ENCODE data around the gene SPEF1.
"Not testable (repeated sequence)": the region's sequence is repeated elsewhere in the genome, so short reads cannot be mapped to it uniquely, and the experiment has no call there.

The SPEF1 gene

DNA sequence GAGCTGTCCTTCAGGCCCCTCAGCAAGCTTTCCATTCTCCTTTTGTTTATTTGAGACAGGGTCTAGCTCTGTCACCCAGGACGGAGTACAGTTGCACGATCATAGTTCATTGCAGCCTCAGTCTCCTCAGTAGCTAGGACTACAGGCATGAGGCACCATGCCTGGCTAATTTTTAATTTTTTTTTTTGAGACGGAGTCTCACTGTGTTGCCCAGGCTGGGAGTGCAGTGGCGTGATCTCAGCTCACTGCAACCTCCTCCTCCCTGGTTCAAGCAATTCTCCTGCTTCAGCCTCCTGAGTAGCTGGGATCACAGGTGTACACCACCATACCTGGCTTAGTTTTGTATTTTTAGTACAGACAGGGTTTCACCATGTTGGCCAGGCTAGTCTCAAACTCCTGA, 8.0 kb upstream of the SPEF1 start:
- not testable (repeated sequence) for DNase-seq (ENCODE audit: low read depth in 1 of 2, low spot score in 1 of 2)

DNA sequence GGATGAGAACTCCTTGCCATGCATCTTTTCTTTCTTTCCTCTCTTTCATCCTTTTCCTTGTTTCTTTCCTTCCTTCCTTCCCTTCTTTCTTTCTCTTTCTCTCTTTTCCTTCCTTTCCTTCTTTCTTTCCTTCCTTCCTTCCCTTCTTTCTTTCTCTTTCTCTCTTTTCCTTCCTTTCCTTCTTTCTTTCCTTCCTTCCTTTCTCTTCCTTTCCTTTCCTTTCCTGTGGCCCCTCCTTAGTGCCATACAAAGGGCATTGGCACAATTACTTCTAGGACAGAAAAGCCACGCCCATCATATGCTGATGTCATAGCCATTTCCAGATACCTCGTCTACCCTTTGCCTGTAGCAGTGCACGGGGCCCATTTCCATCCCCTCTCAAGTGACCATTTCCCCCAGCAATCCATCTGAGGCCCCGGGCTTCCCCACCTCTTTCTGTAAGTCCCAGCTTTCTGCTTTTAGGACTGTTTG, 7.5 kb upstream of the SPEF1 start:
- DNase-seq (ENCODE audit: low read depth in 1 of 2, low spot score in 1 of 2), result no peak

DNA sequence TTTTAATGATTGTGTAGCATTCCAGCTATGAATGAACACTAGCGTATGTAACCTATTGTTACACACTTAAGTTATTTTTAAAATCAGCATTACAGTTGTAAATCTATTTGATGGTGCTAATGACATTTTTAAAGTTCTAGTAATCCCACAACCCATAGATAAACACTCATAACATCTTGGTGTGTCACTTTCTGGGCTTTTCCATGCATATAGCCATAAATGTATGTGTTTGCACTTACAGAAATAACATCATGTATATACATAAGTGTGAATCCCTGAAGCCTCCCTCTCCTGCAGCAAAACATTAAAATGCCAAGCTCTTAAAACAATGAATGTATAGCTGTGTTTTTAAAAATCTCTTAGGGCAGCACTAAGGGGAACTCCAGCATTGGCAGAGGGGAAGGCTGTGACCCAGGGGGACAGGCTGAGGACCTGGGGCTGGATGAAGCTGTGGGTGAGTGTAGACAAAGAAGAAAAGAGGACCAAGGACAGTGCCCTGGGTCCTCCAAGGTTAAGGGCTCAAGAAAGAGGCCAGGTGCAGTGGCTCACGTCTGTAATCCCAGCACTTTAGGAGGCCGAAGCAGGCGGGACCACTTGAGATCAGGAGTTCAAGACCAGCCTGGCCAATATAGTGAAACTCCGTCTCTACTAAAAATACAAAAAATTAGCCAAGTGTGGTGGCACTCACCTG, 6.2 kb upstream of the SPEF1 start:
- DNase-seq (ENCODE audit: low read depth in 1 of 2, low spot score in 1 of 2), result no peak

DNA sequence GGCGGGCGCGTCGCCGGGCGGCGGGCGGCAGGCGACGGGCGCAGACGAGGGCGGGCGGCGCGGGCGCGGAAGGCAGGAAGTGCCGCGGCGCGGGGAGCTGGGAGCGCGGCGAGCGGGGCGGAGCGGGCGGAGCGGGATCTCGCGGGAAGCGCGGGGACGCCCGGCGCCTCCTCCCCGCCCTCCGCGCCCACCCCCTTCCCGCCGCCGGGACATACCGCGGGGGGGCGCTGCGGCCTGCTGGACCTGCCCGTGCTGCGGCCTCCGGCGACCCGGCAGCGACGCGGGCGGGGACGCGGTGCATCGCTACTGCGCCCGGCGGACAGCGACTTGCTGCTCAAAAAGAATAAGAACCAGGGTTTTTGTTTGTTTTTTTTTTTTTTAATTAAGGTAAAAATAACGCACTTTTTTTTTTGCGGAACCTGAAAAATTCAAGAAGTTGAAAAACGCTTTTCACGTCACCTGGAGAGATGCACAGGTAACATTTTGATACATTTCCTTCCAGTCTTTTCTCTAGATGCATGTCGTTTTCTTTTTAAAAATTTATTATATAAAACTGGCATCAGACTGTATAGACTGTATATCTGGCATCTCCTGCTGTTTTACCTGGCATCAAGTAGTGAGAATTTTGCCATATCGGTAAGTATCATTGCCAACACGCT, 5.5 kb upstream of the SPEF1 start, which contains the start of gene CENPB:
Gene CENPB, minus strand, starts transcription at position 76 of the 659 bp plus-strand sequence. CDS start 257 bp downstream, outside the sequence.
- peak; percentile 80 to 83 for DNase-seq (ENCODE audit: low read depth in 1 of 2, low spot score in 1 of 2)

DNA sequence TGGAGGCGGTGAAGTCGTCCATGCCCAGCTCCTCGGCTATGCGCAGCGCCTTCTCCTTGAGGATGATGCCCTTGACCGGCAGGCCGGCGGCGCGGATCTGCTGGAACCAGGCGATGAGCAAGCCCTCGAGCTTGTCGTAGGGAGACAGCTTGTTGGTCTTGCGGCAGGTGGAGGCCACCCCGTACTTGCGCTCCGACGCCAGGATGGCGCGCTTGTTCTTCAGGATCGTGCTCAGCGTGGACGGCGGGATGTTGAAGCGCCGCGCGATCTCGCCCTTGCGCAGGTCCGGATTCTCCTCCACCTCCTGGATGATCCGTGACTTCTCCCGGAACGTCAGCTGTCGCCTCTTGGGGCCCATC, 4.9 kb upstream of the SPEF1 start:
- DNase-seq (ENCODE audit: low read depth in 1 of 2, low spot score in 1 of 2), result no peak

DNA sequence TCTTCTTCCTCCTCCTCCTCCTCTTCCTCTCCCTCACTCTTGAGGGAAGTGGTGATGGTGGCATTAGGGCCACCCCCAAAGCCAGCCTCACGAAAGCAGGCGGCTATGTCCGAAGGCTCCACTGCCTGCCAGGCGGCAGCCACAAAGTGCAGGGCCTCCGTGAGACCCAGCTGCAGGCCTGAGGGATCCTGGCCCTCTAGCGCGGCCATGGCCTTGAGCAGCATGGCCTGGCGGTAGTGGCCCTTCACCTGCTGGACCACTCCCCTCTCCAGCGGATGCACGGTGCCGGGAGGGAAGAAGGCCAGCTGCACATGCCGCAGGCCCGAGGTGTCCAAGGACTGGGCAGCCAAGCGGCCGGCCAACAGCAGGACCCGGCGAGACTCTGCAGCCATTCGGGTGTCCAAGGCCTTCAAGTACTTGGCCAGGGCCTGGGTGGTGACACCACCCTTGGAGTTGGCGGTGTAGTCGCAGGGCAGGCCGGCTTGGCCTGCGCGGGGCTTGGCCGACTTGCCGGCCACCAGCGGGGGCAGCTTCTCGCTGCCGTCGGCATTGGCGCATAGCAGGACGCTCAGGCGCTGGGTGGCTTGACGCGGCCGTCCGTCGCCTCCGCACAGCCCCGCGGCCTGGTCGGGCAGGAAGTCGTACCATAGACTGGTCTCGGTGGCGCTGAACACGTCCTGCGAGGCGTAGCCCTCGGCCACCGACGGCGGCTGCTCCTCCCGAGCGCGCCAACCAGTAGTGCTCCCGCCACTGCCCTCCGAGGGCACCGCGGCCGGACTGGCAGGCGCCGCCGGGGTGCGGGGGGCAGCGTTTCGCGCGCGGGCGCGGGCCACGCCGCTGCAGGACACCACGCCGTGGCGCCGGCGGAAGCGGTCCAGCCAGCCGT, 4.2 kb upstream of the SPEF1 start:
- DNase-seq (ENCODE audit: low read depth in 1 of 2, low spot score in 1 of 2), result no peak

DNA sequence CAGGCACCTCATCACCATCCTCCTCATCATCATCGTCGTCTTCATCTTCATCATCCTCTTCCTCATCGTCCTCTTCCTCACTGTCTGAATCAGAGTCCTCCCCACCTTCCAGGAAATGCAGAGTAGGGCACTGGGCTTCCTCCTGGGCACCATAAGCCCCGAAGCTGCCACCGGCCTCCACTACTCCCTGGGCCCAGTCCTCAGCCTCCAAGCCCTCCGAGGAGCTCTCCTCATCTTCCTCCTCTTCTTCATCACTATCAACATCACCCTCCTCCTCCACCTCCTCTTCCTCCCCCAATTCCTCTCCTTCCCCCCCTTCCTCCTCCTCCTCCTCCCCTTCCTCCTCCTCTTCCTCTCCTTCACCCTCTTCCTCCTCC, 3.6 kb upstream of the SPEF1 start:
- no peak for DNase-seq (ENCODE audit: low read depth in 1 of 2, low spot score in 1 of 2)

DNA sequence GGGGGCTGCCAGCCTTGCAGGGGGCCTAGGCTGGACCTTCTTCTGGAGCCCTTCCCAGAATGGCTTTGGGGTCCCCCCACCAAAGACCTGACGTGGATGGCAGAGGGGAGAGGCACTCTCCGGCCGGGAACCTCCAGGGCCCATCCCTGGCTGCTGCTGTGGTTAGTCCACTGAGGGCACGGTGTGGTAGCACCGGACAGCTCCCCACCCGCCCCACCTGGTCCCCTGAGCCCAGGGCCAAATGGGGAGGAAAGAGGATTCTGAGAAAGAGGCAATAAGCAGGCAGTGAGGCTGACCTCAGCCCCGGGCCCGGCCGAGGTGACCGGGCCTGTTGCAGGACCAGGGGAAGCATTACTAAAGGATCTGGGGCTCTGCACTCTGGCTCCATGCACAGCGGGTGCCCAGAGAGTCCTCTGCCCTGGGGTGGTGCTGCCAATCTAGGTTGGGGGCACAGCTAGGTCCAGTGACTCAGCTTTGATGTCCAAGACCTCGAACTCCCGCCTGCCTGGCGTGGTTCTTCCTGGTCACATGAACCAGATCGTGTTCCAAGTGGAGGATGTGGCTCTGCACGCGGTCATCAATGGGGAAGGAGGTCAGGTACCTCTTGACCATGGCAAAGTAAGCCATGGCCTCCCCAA, 3.1 kb upstream of the SPEF1 start:
- no peak for DNase-seq (ENCODE audit: low read depth in 1 of 2, low spot score in 1 of 2)

DNA sequence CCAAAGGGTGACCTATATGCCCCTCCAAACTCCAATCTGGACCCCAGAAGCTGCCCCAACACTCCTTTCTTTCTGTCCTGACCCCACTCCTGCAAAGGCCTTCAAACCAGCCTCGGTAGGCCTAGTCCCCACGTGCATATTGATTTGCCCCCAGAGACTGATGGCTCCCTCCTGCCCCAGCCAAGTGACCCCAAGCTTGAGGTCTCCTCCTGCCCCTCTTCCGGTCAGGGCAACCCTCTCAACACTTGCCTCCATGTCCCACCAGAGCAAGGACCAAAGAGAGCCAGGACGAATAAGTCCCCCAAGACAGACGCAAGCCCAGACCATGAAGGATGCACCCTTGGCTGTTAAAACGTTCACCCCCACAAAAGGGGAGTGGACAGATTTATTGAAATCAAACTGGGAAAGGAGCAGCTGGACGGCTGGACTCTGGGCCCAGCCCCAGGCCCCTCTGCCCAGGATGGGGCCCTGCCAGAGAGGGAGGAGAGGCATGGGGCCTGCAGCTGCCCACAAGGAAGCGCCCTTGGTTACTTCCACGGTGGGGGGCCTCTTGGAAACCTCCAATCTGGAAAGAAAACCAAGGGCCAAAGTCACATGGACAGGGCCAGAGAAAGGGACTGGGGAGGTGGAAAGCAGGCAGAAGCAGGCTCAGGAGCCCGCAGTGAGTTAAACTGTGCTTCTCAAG, 2.4 kb upstream of the SPEF1 start:
- DNase-seq (ENCODE audit: low read depth in 1 of 2, low spot score in 1 of 2), result no peak

DNA sequence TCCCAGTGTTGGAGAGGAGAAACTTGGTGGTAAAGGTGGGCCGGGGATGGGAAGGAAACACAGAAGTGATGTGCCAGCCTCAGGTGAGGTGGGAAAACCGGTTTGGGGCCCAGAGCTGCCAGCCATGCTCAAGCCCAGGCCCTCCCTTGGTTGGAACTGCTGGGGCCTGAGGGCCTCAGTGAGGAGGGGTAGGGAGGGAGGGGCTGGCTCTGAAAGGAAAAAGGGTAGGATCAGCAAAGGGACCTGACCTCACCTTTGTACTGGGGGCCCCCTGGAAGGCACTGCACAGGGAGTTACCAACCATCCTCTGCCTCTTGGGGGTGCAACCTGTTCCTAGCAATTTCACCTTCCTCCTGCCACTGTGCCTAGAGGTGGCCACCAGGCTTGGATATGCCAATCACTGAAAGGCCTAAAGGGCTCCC, 1.8 kb upstream of the SPEF1 start:
- no peak for DNase-seq (ENCODE audit: low read depth in 1 of 2, low spot score in 1 of 2)

DNA sequence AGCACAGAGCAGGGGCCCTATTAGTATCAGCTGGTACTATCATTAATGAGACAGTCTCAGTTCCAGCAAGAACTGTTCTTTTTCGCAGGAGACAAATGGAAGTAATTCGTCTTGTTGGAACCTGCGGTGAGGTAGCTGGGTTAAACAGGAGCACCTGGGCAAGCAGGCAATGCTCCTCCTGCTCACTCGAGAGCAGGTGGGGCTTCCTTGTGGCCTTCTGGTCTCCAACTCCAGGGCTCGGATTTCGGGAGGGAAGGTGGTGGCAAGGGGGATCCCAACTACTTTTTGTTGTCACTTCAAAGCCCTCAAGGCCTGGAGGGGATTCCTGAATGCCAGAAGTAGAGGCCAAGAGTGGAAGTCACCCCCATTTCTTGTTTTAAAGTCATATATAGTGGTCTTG, 1.3 kb upstream of the SPEF1 start:
- DNase-seq (ENCODE audit: low read depth in 1 of 2, low spot score in 1 of 2), result no peak

DNA sequence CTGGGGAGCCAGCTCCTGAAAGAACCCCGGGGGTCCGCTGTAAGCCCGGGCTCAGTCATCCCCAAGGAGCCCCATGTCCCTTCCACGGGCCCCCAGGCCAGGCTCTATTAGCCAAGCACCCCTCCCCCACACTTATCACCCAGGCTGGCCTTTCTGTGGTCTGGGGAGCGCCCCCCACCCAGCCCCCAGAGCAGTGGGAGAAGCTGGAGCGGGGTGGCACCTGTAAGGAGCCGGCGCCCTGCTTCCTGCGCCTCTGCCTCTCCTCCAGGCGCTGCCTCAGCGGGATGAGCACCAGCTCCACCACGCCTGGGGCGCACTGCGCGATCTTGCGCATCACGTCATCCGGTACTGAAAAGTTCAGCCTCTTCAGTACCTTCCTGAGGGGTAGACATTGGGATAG, 2.3 kb downstream of the SPEF1 start:
- DNase-seq (ENCODE audit: low read depth in 1 of 2, low spot score in 1 of 2), result no peak

DNA sequence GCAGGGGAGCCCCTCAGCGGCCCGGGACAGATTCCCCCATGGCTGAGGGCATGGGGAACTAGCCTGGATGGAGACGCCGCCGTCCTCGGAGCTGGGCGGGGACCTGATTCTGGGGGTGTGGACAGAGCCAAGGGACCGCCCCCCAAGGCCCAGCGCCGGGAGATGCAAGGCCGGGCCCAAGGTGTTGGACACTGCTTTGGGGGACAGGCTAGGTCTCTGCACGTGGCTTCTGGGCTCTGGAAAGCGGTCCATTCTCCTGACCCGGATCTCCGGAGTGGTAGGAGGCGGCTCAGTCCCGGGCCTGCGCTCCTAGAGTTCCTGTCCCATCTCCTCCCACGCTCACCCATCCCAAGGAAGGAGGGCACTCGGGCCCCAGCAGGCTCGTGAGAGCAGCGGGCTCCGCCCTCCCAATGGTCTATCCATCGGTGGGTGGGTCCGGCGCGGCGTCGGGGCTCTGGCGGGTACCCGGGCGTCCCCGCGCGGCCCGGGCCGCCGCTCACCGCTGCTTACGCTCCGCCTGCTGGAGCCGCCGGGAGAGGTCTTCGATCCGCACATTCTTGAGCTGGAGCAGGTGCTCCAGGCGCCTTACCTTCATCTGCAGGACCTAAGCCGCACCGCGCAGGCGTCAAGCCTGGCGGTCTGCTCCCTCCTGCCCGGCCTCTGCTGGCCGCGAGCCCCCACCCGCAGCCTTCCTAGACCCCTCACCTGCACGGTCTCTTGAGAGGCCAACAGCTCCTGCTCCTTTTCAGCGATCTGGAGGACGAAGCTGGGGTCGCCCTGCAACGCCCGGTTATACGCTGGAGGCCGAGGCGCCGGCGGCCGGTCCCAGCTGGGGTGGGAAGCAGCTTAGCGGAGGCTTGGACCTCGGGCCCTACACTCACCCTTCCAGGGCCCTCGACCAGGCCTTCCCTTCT, 3.3 kb downstream of the SPEF1 start:
- no peak for DNase-seq (ENCODE audit: low read depth in 1 of 2, low spot score in 1 of 2)

DNA sequence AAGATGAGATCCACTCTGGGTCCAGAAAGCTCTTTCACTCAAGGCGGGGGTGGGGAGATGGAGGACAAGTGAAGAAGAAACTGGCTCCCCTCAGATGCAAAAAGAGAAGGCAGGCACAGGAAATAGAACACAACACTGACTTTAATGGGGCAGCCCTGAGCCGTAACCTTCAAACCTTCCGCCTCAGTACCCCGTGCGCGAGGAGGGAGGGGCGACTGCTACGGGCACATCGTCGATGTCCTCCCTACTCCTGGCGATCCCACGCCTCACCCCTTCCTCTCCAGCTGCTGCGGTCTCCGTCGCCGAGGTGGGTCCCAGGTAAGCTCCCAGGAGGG, 3.9 kb downstream of the SPEF1 start:
- no peak for DNase-seq (ENCODE audit: low read depth in 1 of 2, low spot score in 1 of 2)

DNA sequence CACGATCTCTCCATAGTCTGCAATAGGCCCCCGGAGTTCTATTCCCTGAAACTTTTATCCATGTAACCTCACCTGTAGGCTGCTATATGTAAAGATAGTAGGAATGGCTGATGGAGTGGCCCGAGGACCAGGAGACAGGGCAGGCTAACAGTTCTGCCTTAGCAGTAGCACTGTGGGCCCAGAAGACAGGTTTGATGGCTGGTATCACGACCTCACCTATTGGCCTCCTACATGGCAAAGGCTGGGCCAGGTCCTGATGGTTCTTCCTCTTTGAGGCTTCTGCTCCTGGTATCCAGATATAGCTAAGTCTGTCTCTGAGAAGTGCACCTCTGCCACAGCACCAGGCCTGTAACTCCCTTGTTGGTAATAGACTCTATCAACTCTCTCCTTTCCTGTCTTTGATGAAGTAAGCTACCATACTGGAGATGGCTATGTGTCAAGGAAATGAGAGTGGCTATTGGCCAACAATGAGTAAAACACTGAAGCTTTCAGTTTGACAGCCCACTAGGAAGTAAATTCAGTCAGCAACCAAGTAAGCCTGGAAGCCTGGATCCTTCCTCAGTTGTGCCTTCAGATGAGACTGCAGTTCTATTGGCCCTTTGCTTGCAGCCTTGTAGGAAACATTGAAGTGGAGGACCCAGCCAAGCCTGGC, 5.7 kb downstream of the SPEF1 start:
- DNase-seq (ENCODE audit: low read depth in 1 of 2, low spot score in 1 of 2), result no peak

DNA sequence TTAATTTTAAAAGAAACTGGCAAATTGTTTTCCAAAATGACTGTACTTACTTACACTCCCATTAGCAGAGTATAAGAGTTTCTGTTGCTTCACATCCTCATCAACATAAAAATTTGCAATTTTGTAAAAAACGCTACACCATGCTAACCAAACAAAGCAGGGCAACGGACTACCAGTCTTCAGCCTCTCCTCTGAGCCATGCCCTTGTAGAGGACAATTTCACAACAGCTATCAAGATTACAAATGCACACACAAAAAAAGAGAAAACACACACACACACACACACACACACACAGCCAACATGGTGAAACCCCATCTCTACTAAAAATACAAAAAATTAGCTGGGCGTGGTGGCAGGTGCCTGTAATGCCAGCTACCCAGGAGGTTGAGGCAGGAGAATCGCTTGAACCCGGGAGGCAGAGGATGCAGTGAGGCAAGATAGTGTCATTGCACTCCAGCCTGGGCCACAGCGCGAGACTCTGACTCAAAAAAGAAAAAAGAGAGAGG, 9.6 kb downstream of the SPEF1 start:
- no peak for DNase-seq (ENCODE audit: low read depth in 1 of 2, low spot score in 1 of 2)

DNA sequence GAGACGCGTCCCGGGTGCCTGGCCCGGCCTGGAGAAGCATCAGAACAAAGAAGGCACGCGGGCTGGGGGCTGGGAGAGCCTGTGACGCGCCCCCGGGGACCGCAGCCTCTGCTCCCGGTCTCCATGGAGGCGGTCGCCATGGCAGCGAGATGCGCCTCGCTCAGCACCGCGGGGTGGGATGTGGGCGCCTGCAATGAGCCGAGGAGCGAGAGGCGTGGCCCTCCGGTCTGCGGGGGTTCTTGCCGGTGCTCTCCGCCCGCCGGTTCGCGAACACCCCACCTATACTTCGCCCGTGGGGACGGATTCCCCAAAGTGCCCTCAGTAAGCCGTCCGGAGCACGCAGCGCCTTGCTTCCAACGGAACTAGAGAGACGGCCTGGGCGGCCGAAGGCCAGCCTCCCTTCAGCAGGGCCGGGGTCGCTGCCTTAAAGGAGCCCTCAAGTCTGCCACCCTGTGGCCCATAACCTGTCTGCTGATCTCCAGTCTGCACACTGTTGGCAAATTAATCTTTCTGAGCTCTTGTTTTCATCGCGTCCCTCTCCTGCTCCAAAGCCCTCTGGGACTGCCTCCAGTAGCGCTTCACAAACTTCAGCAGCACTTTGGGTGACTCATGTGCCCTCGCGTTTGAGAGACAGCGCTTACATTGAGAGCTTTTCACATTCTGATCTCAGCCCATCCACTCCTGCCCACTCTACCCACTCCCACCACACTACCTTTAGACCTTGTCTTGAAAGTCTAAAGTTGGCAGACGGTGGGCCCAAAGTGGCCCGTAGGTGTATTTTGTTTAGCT, 12.7 kb downstream of the SPEF1 start:
- DNase-seq (ENCODE audit: low read depth in 1 of 2, low spot score in 1 of 2), result peak; percentile 46 to 69

Measured in activated CD4-positive, alpha-beta T cell treated with anti-CD3 and anti-CD28 coated beads, Interleukin-2, amount 50 U/mL, for 24 hours (primary cell).